Prostate gland (tissue), 2 donors: ENCODE data around the gene CPSF3. TPM values are rescaled to one million over a fixed set of nuclear protein-coding genes. Genes with fewer than 3 reads are reported as not detected.
A peak's percentile ranks its signal among the peaks of the same experiment; 100 is the strongest.

ENCODE experiments used
- DNase-seq: peaks from one replicate; pipeline ENCODE4 v3.0.0-alpha.2; 2019; ENCODE audit warnings: low spot score
- H3K27ac ChIP-seq, 2 donors: fragments of 200-600 bp; sonication (generic); 2 replicates each; pipeline ENCODE4 v1.5.1; 2017 to 2019
- H3K27me3 ChIP-seq: fragments of 200-600 bp; sonication (generic); replicated peaks from 2 replicates; pipeline ENCODE4 v1.5.1; 2019; ENCODE audit not compliant: insufficient read depth
- H3K36me3 ChIP-seq, 2 donors: fragments of 200-600 bp; sonication (generic); 1 replicate in 1 of 2; 2 replicates in 1 of 2; pipeline versions ENCODE4 v1.5.1 to v1.8.1; 2017 to 2019
- H3K4me1 ChIP-seq: fragments of 200-600 bp; sonication (generic); replicated peaks from 2 replicates; pipeline ENCODE4 v1.5.1; 2019
- H3K4me3 ChIP-seq, 2 donors: fragments of 200-600 bp; sonication (generic); 2 replicates each; pipeline ENCODE4 v1.5.1; 2017 to 2019
- H3K9me3 ChIP-seq: fragments of 200-600 bp; sonication (generic); 2 replicates; pipeline ENCODE4 v1.5.1; 2017
- CTCF ChIP-seq, 4 experiments: fragments of 200-600 bp in 2 of 4; fragments of 450-650 bp in 2 of 4; sonication (generic) in 2 of 4; IDR thresholded peaks; 1 replicate in 3 of 4; 2 replicates in 1 of 4; pipeline ENCODE4 v1.5.1; 2016 to 2019; ENCODE audit warnings: antibody characterized with exemption in 4 of 4, mild to moderate bottlenecking in 2 of 4, moderate library complexity in 2 of 4
- POLR2A ChIP-seq: fragments of 450-650 bp; IDR thresholded peaks from one replicate; pipeline ENCODE4 v1.6.1; 2016; ENCODE audit warnings: antibody characterized with exemption, mild to moderate bottlenecking
- POLR2AphosphoS5 ChIP-seq: sonication (generic); formaldehyde crosslinking; IDR thresholded peaks from one replicate; pipeline ENCODE4 v1.6.1; 2017; ENCODE audit warnings: antibody characterized with exemption
- WGBS: methylation state at CpG from one replicate; pipeline ENCODE4 v1.1.5; 2018; 5-methylcytosine and 5-hydroxymethylcytosine counted together
- intact Hi-C: fragments of 100-400 bp; cut with DNase I; formaldehyde crosslinking; loops from one replicate; pipeline ENCODE4 v1.14.2; 2022
- total RNA-seq, 2 donors: library from RNA; depleted of rRNA; stranded (reverse); fragments of >200 nt; gene quantifications; one replicate each; pipeline ENCODE4 v1.1.0, GENCODE V29; 2016

Gene CPSF3
- total RNA-seq, 2 donors from 2014 or later = 24.8 to 50.8 TPM

GRCh38 chr2:9406529-9407362 lies 16.7 kb upstream of the CPSF3 start:
- H3K27ac ChIP-seq = no peak overlapping the region
- H3K27me3 ChIP-seq = no peaks in the 10 kb centered on the region
- 58% methylated on average over 13 of the region's 13 CpGs for WGBS
- no peaks in the 10 kb centered on the region for H3K9me3 ChIP-seq
- H3K36me3 ChIP-seq = no peaks in the 10 kb centered on the region
- TF ChIP-seq POLR2AphosphoS5 (no peak), POLR2A (no peak), CTCF (IDR thresholded peaks at IDR 0.05) (no peak)
- H3K4me1 ChIP-seq = no peaks in the 10 kb centered on the region
- intact Hi-C loops = no loop called here
- no peak for DNase-seq
- H3K4me3 ChIP-seq = no peak overlapping the region

GRCh38 chr2:9407363-9407811 lies 16.1 kb upstream of the CPSF3 start:
- no peak overlapping the region for H3K4me3 ChIP-seq
- no peak overlapping the region for H3K27ac ChIP-seq
- WGBS = 62% methylated on average over 8 of the region's 8 CpGs
- intact Hi-C loops = no loop called here
- H3K36me3 ChIP-seq = no peaks in the 10 kb centered on the region
- no peaks in the 10 kb centered on the region for H3K9me3 ChIP-seq
- DNase-seq = no peak
- TF ChIP-seq POLR2AphosphoS5 = no peak
- TF ChIP-seq CTCF (IDR thresholded peaks at IDR 0.05) = no peak
- no peak for TF ChIP-seq POLR2A
- H3K27me3 ChIP-seq = no peaks in the 10 kb centered on the region
- no peaks in the 10 kb centered on the region for H3K4me1 ChIP-seq

GRCh38 chr2:9408641-9409151 lies 14.8 kb upstream of the CPSF3 start:
- no peaks in the 10 kb centered on the region for H3K27me3 ChIP-seq
- H3K4me3 ChIP-seq = no peak overlapping the region
- peak; percentile 45 for DNase-seq
- no peaks in the 10 kb centered on the region for H3K4me1 ChIP-seq
- peak overlapping the region in 1 of 2 donors; percentile 15 for H3K27ac ChIP-seq
- intact Hi-C loops = no loop called here
- peak; percentile 62 for TF ChIP-seq POLR2AphosphoS5
- no peak for TF ChIP-seq CTCF (IDR thresholded peaks at IDR 0.05)
- H3K9me3 ChIP-seq = no peaks in the 10 kb centered on the region
- no peaks in the 10 kb centered on the region for H3K36me3 ChIP-seq
- WGBS = 44% methylated on average over 9 of the region's 9 CpGs

GRCh38 chr2:9410108-9410507 lies 13.3 kb upstream of the CPSF3 start:
- no peaks in the 10 kb centered on the region for H3K9me3 ChIP-seq
- TF ChIP-seq CTCF (IDR thresholded peaks at IDR 0.05) (no peak), POLR2A (no peak), POLR2AphosphoS5 (no peak)
- no peaks in the 10 kb centered on the region for H3K27me3 ChIP-seq
- 93% methylated on average over 3 of the region's 3 CpGs for WGBS
- H3K36me3 ChIP-seq = no peaks in the 10 kb centered on the region
- intact Hi-C loops = no loop called here
- H3K4me3 ChIP-seq = no peak overlapping the region
- DNase-seq = no peak
- H3K27ac ChIP-seq = no peak overlapping the region
- H3K4me1 ChIP-seq = no peaks in the 10 kb centered on the region

GRCh38 chr2:9412781-9413180 lies 10.7 kb upstream of the CPSF3 start:
- WGBS = 70% methylated on average over 7 of the region's 7 CpGs
- no peak for DNase-seq
- H3K36me3 ChIP-seq = no peaks in the 10 kb centered on the region
- intact Hi-C loops = no loop called here
- TF ChIP-seq POLR2A (no peak), CTCF (IDR thresholded peaks at IDR 0.05) (no peak), POLR2AphosphoS5 (no peak)
- H3K4me3 ChIP-seq = no peak overlapping the region
- no peaks in the 10 kb centered on the region for H3K4me1 ChIP-seq
- no peaks in the 10 kb centered on the region for H3K9me3 ChIP-seq
- no peak overlapping the region for H3K27ac ChIP-seq
- H3K27me3 ChIP-seq = no peaks in the 10 kb centered on the region
